Suprapubic skin (tissue), 3 donors: ENCODE data around the gene CCDC169.

Experiments
- CTCF ChIP-seq, 2 donors: fragments of 200-600 bp in 1 of 2; fragments of 450-650 bp in 1 of 2; sonication (generic) in 1 of 2; IDR thresholded peaks; one replicate each; pipeline ENCODE4 v1.5.1; 2016 to 2019; ENCODE audit warnings: antibody characterized with exemption in 2 of 2, mild to moderate bottlenecking in 1 of 2, moderate library complexity in 1 of 2
- POLR2A ChIP-seq, 2 donors: fragments of 450-650 bp; IDR thresholded peaks; one replicate each; pipeline ENCODE4 v1.6.1; 2017; ENCODE audit warnings: antibody characterized with exemption in 2 of 2, mild to moderate bottlenecking in 2 of 2, moderate library complexity in 2 of 2

GRCh38 chr13:36231236-36231635 lies 66.4 kb downstream of the CCDC169 start:
- TF ChIP-seq POLR2A (IDR thresholded peaks at IDR 0.05) (no peak), CTCF (IDR thresholded peaks at IDR 0.05) (no peak)
